22Rv1 (cell line): ENCODE measurements around the gene NDRG4.
A peak's percentile ranks its signal among the peaks of the same experiment; 100 is the strongest.

Experiments used
- H3K27ac ChIP-seq: fragments of 450-650 bp; 2 replicates; pipeline ENCODE4 v1.5.1; 2017
- CTCF ChIP-seq: fragments of 450-650 bp; IDR thresholded peaks from 2 replicates; pipeline ENCODE4 v1.5.1; 2017; ENCODE audit warnings: mild to moderate bottlenecking
- ZFX ChIP-seq: fragments of 450-650 bp; IDR thresholded peaks from 2 replicates; pipeline ENCODE4 v1.6.1; 2017; ENCODE audit warnings: antibody characterized with exemption, borderline replicate concordance

The NDRG4 gene

GRCh38 chr16:58515125-58515870 lies 15.4 kb downstream of the NDRG4 start, which contains the start of gene SETD6:
SETD6 (plus strand) TSS chr16:58515517; CDS start chr16:58515538, 21 bp downstream.
- H3K27ac ChIP-seq, result peak within 1 kb of the TSS; percentile 89
- TF ChIP-seq ZFX (no peak), CTCF (peak; percentile 30; the same call in 1 of the 2 replicates)

DNA sequence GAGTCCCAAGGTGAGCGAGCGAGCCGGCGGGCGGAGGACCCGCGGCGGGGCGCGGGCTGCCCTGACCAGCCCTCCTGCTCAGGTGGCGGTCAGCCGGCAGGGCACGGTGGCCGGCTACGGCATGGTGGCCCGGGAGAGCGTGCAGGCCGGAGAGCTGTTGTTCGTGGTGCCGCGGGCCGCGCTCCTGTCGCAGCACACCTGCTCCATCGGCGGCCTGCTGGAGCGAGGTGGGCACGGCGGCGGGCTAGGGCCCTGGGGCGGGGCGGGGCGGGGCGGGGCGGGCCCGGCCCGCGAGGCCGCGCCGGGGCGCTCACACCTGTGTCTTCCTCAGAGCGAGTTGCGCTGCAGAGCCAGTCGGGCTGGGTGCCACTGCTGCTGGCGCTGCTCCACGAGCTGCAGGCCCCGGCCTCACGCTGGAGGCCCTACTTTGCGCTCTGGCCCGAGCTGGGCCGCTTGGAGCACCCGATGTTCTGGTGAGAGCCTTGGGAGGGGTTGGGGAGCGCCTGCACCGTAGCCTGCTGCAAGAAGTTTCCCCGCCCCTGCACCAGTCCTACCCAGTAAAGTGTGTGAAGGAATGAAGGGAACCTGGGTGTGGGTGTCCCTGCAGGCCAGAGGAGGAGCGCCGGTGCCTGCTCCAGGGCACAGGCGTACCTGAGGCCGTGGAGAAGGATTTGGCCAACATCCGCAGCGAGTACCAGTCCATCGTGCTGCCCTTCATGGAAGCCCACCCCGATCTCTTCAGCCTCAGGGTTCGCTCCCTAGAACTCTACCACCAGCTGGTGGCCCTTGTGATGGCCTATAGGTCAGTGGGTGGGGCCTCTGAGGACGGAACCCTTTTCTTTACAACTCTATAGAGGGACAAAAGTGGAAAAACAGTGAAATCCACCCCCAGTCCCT lies 16.2 kb downstream of the NDRG4 start:
- TF ChIP-seq ZFX (no peak), CTCF (peak; percentile 19; the same call in 1 of the 2 replicates)
- H3K27ac ChIP-seq, result peak overlapping the region; percentile 89

DNA sequence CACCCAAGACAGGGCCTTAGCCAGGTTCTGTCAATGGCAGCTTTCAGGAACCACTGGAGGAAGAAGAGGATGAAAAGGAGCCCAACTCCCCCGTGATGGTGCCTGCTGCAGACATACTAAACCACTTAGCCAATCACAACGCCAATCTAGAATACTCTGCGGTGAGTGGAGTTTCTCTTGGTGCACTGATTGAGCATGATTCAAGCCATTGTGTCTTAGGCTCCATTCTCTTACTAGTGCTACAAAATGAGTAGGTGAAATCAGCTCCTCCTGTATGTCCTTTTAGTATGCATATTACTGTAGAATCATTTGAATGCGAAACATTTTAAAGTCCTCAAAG lies 16.8 kb downstream of the NDRG4 start:
- H3K27ac ChIP-seq, result peak overlapping the region; percentile 89
- TF ChIP-seq CTCF, result no peak
- TF ChIP-seq ZFX, result no peak

DNA sequence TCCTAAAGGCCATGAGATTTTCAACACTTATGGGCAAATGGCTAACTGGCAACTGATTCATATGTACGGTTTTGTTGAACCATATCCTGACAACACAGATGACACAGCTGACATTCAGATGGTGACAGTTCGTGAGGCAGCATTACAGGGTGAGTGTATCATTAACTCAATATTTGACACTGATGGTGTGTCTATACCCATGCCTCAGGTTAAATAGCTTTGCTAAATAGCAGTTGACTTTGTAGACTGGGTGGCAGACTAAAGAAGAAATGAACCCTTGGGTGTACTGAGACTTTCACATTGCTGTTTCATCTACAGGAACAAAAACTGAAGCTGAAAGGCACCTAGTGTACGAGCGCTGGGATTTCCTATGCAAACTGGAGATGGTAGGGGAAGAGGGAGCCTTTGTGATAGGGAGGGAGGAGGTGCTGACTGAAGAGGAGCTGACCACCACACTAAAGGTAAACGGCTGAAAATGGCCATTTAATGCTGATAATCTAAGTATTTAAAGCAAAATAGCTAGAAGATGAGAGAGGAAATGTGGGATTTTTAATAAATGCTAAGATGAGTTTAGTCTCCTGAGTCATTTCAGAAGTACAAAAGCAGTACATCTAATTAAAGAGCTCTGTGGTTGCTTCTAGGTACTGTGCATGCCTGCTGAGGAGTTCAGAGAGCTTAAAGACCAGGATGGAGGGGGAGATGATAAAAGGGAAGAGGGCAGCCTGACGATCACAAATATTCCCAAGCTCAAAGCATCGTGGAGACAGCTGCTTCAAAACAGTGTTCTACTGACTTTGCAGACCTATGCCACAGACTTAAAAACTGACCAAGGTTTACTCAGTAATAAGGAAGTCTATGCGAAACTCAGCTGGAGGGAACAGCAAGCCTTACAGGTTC lies 18.4 kb downstream of the NDRG4 start:
- H3K27ac ChIP-seq, result peak overlapping the region; percentile 89; the same call in 1 of the 2 replicates
- TF ChIP-seq ZFX (no peak), CTCF (no peak)

DNA sequence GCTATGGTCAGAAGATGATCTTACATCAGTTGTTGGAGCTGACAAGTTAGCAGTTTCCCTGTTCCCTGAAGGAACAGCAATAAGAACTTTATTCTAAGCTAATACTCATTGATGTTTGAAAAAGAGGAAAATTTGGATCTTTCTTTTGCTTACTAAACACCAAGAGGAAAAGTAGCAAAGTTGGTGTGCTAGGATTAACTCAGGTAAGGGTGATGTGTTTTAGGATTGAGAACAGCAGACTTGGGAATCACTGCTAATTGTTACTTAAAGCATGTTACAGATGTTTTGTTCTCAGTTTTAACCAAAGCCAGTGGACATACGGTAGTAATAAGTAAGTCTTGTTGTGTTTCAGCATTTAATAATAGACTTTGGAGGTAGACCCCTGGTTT lies 19.0 kb downstream of the NDRG4 start:
- TF ChIP-seq ZFX (no peak), CTCF (no peak)
- H3K27ac ChIP-seq, result no peak overlapping the region

- TF ChIP-seq CTCF (no peak), ZFX (no peak)
- no peak overlapping the region for H3K27ac ChIP-seq
Measured at GRCh38 chr16:58519707-58520106, 19.8 kb downstream of the NDRG4 start.
